Activated T-cell treated with anti-CD3 and anti-CD28 coated beads, Interleukin-2, amount 50 U/mL, for 4 hours (primary cell): ENCODE results near the gene MYO1D. TPM values are rescaled to one million over a fixed set of nuclear protein-coding genes. Genes with fewer than 3 reads are reported as not detected.
A peak's percentile ranks its signal among the peaks of the same experiment; 100 is the strongest.

Source experiments
- ATAC-seq, 2 donors: fragments of 200-7000 bp; cut with Tn5 transposase; one replicate each; pipeline ENCODE4 v1.10.0; 2021
- DNase-seq: peaks from one replicate; pipeline ENCODE4 v3.0.0-alpha.2; 2020
- H3K27me3 Mint-ChIP-seq: one replicate; pipeline ENCODE4 v1.8.0; 2021; ENCODE audit warnings: low read depth, mixed read lengths
- H3K36me3 Mint-ChIP-seq: one replicate; pipeline ENCODE4 v1.8.0; 2022; ENCODE audit warnings: mixed read lengths; ENCODE audit not compliant: insufficient read depth
- H3K4me1 Mint-ChIP-seq: one replicate; pipeline ENCODE4 v1.8.0; 2021; ENCODE audit warnings: low read depth, mixed read lengths
- H3K4me3 Mint-ChIP-seq: one replicate; pipeline ENCODE4 v1.8.0; 2021; ENCODE audit warnings: mild to moderate bottlenecking, moderate library complexity, mixed read lengths
- H3K9me3 Mint-ChIP-seq: one replicate; pipeline ENCODE4 v1.8.0; 2021; ENCODE audit warnings: mixed read lengths
- total RNA-seq, 3 donors: library from RNA; stranded (reverse); gene quantifications; one replicate each; pipeline ENCODE4 v1.2.1, GENCODE V29; 2021

Gene MYO1D
- total RNA-seq, 3 donors from 2014 or later, result 8.5 to 14.6 (median 10.6) TPM

DNA sequence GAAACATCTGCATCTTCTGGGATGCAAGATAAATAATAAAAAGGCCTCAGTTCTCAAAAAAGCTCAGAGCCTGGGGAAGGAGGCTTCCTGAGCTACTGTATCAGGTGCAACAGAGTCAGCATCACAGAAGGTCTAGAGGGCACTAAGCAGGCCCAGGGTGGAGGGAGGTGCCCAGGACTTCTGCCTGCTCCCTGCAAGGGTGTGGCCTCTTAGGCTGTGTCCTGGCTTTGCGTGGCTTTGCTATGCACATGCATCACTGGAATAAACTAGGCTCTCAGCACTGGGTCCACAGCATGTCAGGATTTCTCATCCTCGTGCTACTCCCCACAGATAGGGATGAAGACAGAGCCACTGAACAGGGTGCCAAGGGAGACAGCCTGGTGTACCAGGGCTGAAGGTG is 364.6 kb downstream of the MYO1D start:
- ATAC-seq, result no peak

GRCh38 chr17:32510466-32510865 is 366.5 kb downstream of the MYO1D start:
- Mint-ChIP-seq H3K36me3 (no peaks in the 10 kb centered on the region), H3K9me3 (no peaks in the 10 kb centered on the region), H3K27me3 (no peaks in the 10 kb centered on the region), H3K4me3 (no peak overlapping the region), H3K4me1 (peaks cover 49% of the 10 kb centered on the region)
- DNase-seq (no peak), ATAC-seq (no peak)

More for the DNA sequence above, 364.6 kb downstream of the MYO1D start:
- Mint-ChIP-seq H3K4me3 (no peak overlapping the region), H3K9me3 (no peaks in the 10 kb centered on the region), H3K27me3 (no peaks in the 10 kb centered on the region), H3K4me1 (peaks cover 53% of the 10 kb centered on the region), H3K36me3 (no peaks in the 10 kb centered on the region)
- DNase-seq, result no peak

DNA sequence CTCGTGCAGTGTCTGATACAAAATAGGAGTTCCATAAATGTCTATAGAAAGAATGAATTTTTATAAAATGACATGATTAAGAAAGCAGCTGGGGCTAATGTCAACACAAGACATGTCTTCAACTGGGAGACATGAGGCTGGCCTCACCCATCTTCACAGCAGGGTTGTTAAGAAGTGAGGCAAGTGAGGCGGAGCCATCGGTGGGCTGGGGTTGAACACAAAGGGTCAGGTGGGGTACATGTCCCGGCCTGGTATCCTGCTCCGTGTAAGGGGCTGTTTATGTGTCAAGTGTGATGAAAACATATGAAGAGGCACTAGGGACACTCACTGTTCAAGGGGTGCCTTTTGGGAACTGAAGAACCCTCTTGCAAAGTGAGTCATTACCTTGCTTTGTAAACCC is 368.0 kb downstream of the MYO1D start:
- Mint-ChIP-seq H3K27me3 (no peaks in the 10 kb centered on the region), H3K4me3 (no peak overlapping the region), H3K36me3 (no peaks in the 10 kb centered on the region), H3K9me3 (no peaks in the 10 kb centered on the region), H3K4me1 (peaks cover 60% of the 10 kb centered on the region)
- DNase-seq (no peak), ATAC-seq (no peak)

DNA sequence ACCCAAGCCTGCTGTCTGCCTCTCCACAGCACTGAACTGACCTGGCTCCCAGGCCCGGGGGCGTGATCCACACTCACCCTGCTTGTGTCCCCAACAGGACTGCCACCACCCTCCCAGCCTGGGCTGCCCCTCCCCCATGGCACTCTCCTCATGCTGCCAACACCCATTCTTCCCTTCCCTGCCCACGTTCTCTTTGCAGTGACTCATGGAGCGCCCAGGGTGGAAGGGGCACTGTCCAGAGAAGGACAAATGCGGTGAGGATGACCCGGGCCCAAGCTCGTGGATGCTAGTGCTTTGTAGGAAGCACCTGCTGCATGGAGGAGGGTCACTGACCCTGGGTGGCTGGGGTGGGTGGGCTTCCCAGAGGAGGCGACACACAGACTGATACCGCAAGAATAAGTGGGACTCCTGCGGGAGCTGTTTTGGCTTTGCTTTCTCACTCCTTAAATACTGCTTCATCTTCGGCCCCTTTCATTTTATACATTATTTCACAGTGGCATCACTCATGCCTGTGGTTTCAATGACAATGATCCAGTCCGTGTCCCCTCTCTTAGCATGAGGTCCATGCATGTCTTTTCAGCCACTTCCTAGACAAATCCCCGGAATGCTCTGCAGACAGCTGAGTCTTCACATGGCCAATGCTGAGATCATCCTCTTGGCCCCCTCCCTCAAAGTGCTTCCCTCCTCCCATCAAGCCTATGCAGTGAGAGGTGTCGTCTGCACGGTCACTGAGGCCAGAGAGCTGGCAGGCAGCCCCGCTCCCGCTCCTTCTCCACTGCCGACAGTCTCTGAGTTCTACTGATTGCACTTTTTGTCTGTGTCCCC is 372.5 kb downstream of the MYO1D start:
- Mint-ChIP-seq H3K9me3 (no peaks in the 10 kb centered on the region), H3K4me3 (no peak overlapping the region), H3K36me3 (no peaks in the 10 kb centered on the region), H3K4me1 (peaks cover 76% of the 10 kb centered on the region), H3K27me3 (no peaks in the 10 kb centered on the region)
- no peak for ATAC-seq
- DNase-seq, result no peak

DNA sequence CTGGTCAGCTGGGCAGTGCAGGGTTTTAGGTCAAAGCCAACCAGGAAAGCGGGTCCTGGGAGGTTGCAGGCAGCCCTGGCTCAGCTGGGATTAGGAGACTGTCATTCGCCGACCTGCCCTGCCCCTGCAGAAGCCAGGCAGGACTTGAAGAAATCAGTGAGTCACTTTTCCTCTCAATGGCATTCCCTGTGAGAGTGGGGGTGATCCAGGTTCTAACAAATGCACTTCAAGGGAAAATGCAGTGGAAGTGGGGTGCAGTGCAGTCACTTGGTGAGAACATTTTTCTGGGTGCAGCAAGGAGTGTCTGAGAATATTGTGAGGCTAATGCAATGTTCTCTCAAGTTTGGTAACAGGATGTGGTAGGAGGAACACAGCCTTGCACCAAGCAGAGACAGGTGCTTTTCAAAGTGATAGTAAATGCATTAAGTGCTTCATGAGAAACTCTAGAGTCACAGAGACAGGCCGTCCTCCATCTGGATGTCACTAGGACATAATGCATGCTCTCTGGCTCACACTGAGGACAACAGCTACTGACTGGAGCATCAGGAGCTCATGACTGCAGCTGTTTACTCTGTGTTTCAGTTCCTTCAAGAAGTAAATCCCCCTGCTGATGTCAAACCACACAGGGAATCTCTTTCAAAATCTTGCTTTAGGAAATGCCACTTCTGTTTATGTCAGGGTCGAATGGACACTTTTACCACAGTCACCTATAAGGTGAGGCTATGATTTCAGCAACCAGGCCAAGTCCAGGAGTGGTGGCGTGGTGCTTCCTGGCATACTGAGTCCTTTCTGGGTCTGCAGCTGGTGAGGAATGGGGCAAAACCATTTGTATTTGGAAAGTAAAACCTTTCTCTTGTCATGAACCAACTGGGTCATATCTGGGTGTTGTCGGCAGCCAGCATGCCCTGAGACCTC is 373.4 kb downstream of the MYO1D start:
- Mint-ChIP-seq H3K9me3 (no peaks in the 10 kb centered on the region), H3K4me3 (peak overlapping the region; percentile 60), H3K36me3 (no peaks in the 10 kb centered on the region), H3K27me3 (no peaks in the 10 kb centered on the region), H3K4me1 (peaks cover 68% of the 10 kb centered on the region)
- ATAC-seq (peak; percentile 88 to 91), DNase-seq (no peak)

DNA sequence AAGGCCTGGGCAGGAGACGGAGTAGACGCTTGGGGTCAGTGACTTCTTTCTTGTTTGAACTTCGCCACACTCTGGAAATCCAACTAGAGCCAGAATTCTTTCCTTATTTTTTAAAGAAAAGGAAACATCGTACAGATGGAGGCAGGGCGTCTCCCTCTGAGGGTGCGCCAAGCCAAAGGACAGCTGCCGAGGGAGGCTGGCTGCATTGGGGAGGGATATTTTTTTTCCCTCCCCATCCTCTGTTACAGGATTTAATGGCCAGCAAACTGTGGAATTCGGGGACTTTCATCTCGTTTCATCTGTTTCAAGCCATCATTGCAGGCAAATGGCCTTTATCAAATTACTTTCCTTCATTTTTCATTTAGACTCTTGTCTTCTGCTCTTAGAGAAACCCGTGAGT is 374.2 kb downstream of the MYO1D start:
- no peaks in the 10 kb centered on the region for H3K9me3 Mint-ChIP-seq
- no peaks in the 10 kb centered on the region for H3K36me3 Mint-ChIP-seq
- ATAC-seq (no peak), DNase-seq (no peak)
- peak overlapping the region; percentile 60 for H3K4me3 Mint-ChIP-seq
- peaks cover 66% of the 10 kb centered on the region for H3K4me1 Mint-ChIP-seq
- H3K27me3 Mint-ChIP-seq, result no peaks in the 10 kb centered on the region

- DNase-seq, result no peak
- H3K4me1 Mint-ChIP-seq, result peaks cover 60% of the 10 kb centered on the region
These were observed 374.9 kb downstream of the MYO1D start for GRCh38 chr17:32502013-32502412.

GRCh38 chr17:32498391-32498790 is 378.5 kb downstream of the MYO1D start:
- Mint-ChIP-seq H3K27me3 (no peaks in the 10 kb centered on the region), H3K4me3 (no peak overlapping the region), H3K36me3 (no peaks in the 10 kb centered on the region), H3K4me1 (peaks cover 36% of the 10 kb centered on the region), H3K9me3 (no peaks in the 10 kb centered on the region)
- ATAC-seq (no peak), DNase-seq (no peak)

More at GRCh38 chr17:32502013-32502412, 374.9 kb downstream of the MYO1D start:
- Mint-ChIP-seq H3K9me3 (no peaks in the 10 kb centered on the region), H3K36me3 (no peaks in the 10 kb centered on the region), H3K4me3 (no peak overlapping the region), H3K27me3 (no peaks in the 10 kb centered on the region)
- ATAC-seq, result no peak

DNA sequence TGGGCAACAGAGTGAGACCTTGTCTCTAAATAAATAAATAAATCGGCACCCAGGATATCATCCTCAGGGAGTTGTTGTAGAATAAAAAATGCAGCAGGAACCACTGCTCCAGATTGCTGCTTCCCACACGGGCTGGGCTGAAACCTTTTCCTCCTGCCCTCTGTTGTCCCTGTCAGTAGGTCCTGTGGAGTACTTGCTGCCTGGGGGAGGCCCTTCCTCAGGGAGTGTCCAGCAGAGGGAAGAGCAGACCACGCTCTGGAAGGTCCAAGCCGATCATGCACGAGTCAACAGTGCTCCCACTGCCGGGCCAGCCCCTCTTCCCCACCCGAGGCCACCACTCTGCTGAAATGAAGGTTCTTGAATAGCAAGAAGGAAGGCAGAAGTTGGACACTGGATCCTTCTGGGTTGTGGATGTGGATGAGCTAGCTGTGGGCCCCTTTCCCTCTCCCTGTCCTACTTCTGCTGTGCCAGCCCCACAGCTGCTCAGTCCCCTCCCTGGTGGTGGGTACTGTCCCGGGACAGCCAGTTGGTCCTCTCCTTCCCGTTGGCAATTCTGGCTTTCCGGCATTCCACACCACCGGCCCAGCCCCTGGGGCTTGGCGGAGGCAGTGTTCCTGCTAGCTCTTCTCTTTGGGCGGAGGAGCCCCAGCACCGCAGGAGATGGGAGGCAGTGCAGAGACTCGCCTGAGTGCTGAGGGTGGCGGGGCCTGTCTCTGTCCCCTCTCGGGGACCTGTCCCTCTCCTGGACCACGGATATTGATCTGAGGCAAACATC is 379.3 kb downstream of the MYO1D start:
- peaks cover 36% of the 10 kb centered on the region for H3K4me1 Mint-ChIP-seq
- no peaks in the 10 kb centered on the region for H3K9me3 Mint-ChIP-seq
- DNase-seq (no peak), ATAC-seq (no peak)
- H3K27me3 Mint-ChIP-seq, result no peaks in the 10 kb centered on the region
- H3K36me3 Mint-ChIP-seq, result no peaks in the 10 kb centered on the region
- H3K4me3 Mint-ChIP-seq, result no peak overlapping the region

DNA sequence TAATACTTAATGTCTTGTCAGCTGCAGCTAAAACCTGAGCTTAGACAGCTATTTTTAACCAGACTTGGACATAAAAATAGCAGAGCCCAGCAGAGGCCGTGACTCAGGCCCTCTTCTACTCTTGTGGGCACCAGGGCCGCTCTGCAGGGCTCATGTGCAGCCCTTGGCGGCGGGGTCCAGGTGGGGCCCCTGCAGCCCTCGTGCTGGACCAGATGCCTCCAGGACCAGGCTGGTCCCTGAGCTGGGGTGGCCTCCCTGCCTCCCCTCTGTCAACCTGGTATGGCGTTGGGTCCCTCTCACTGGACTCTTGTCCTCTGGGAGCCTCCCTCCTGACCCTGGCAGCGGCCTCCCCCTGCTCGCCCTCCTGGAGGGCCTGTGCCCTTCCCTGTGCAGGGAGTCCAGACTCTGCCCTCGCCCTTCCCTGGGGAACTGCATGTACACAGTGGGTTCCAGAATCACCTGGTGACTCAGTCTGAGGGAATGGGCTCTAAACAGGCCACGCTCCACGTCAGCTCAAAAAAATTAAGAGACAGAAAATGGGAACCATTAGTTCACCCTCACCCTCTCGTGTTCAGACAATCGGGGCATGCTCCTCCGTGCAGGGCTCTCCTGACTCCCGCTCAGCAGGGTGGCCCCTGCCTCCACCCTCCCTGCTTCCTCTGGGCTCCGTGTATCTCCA is 380.4 kb downstream of the MYO1D start:
- Mint-ChIP-seq H3K27me3 (no peaks in the 10 kb centered on the region), H3K4me1 (peaks cover 36% of the 10 kb centered on the region), H3K9me3 (no peaks in the 10 kb centered on the region), H3K4me3 (no peak overlapping the region), H3K36me3 (no peaks in the 10 kb centered on the region)
- DNase-seq (no peak), ATAC-seq (no peak)

DNA sequence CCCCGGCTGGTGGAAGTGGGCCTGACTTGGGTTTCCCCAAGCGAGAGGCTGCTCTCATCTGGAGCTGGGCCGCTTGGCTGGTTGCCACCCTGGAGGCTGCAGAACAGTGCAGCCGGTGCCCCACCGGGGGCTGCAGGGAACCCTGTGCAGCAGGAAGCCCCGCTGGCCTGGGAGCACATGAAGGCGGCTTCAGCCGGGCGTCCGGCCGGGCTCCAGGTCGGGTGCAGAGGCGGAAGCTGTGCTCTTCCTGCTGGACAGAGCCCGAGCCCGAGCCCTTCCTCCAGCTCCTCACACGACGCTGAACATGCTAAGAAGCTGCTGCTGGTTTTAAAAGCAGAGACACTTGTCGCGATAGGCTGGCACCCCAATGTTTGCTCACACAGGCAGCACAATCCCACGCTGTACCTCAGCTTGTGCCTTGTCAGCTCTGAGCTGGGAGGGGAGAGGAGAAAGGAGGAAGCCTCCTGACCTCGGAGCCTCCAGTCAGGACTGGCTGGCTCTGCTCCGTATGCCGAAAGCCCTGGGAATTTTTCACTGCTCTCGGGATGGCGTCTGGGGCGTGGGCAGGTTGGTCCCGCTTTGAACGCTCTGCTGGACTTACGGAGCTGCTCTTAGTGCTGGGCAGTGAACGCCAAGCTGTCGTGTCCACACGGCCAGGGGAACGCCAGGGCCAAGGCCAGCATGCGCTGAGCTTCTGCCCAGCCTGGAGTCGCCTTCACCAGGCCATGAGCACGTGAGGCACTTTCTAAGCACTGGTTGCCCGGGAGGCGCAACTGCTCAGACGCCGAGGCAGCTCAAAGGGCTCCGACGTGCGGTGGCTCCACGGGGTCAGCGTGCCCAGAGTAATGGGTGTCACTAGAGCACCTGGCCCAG is 381.3 kb downstream of the MYO1D start:
- DNase-seq (no peak), ATAC-seq (peak in 1 of 2 donors; percentile 35)
- Mint-ChIP-seq H3K36me3 (no peaks in the 10 kb centered on the region), H3K4me3 (no peak overlapping the region), H3K4me1 (peaks cover 38% of the 10 kb centered on the region), H3K27me3 (no peaks in the 10 kb centered on the region), H3K9me3 (no peaks in the 10 kb centered on the region)

- no peak for DNase-seq
- ATAC-seq, result no peak
- Mint-ChIP-seq H3K4me1 (peaks cover 46% of the 10 kb centered on the region), H3K36me3 (peaks cover 4% of the 10 kb centered on the region), H3K9me3 (no peaks in the 10 kb centered on the region), H3K27me3 (no peaks in the 10 kb centered on the region), H3K4me3 (no peak overlapping the region)
These were observed 382.1 kb downstream of the MYO1D start for GRCh38 chr17:32494621-32495358.
